ENCODE measurements around the gene GLIS1.
"Not testable (repeated sequence)": the region's sequence is repeated elsewhere in the genome, so short reads cannot be mapped to it uniquely, and the experiment has no call there.

Gene GLIS1

DNA sequence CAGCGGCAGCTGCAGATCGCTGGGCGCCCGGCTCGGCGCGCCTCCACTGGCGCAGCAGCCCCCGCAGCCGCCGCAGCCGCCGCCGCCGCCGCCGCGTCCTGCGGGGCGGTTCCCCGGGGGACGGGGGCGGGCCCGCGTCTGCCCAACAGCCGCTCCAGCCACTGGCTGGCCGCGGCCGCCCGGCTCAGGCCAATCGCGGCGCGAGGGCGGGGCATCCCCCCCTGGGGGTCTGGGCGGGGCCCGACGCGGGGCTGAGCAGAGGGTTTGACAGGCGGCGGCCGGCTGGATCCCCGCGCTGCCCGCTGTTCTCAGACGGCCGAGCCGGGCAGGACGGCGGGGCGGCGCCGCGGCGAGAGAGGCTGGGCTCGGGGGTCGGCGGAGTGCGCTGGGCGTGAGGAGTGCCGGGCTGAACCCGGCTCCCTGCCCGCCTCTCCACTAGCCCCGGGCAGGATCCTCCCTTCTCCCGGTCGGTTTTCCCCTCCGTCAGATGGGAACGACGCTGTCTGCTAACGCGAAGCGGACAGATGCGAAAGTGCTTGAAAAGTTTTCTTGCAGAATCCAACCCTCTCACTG, at the start of gene GLIS1:
GLIS1 (minus strand) TSS at position 56 of the 573 bp plus-strand sequence. CDS start 1,100 bp downstream, outside the sequence.
- DNase-seq = peak; percentile 76

DNA sequence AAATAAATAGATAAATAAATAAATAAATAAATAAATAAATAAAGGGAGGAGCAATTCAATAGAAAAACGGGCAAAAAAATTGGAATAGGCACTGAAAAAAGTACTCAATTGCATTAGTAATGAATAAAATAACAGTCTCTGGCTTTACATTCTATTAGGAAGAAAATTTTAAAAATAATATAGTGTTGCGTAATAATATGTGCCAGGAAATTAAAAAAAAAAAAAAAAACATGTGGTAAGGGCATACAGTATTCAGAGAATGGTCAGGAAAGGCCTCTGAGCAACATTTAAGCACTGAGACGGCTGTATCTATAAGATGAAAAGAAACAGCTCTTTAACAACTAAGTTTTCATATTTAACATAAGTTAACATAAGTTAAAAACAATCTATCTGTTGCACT, 48.7 kb upstream of the GLIS1 start:
- DNase-seq = no peak

DNA sequence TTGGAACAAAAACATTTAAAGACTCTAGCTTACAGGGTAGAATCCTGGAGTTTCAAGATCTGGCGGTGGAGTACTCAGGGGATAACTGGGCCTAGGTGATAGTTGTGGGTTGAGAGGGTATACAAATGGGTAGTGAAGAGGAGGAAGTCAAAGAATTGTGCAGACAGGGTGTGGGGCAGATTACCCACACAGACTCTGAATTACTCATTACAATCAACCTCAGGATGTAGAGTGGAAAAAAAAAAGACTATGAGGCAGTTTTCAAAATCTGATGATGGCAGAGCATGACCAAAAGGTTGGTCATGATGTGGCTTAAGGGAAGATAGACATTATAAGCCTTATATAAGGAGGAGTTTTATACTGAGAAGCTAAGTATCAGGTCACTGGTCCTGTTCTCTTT, 44.1 kb upstream of the GLIS1 start:
- no peak for DNase-seq

DNA sequence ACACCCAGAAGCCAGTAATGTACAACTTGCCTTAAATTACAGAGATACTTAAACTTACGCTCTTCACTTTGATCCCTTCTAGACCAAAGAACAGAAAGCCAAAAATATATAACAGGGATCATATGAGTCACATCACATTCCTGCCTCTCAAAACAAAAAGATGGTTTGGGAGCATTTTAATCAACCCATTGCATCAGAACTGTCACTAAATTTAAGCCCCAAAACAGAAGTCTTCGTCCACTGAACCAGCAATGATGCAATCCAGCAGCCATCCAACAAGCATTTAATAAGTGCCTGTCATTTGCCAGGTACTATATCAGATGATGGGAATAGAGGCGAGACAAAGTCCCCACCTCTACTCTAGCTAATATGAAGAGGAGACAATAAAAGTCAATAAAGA, 42.7 kb upstream of the GLIS1 start:
- no peak for DNase-seq

DNA sequence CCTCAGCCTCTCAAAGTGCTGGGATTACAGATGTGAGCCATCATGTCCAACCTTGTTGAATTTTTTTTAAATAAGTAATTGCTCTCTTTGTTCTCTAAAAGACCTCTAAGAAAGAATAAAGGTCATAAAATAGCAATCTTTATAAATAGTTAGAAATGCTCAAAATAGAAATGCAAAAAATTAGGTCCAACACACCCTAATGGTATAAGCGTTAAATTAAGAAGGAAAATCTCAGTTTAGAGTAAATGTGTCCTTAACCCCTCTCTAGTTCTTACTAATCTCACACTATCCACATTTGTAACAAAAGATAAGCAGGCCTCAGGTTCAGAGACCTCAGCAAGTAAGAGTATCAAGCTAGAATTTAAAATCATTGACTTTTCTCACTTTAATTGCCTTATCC, 38.3 kb upstream of the GLIS1 start:
- no peak for DNase-seq

DNA sequence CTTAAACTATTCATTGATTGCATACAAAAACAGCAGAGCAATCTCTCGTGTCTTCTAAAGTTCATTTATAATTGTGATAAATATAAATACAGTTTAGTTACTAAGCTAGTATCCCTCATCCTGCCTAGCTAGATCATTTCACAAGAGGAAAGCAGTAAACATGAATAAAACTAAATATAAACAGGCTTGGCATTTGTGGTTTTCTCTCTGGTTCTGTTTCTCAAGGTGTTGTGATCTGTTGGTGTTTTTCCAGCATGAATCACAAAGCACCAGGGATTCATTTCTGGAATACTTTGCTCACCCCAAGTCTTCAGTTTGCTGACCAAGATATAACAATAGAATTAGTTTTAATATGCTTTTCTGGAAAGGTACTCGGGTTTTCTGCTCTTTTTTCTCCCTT, 32.7 kb upstream of the GLIS1 start:
- DNase-seq = no peak

DNA sequence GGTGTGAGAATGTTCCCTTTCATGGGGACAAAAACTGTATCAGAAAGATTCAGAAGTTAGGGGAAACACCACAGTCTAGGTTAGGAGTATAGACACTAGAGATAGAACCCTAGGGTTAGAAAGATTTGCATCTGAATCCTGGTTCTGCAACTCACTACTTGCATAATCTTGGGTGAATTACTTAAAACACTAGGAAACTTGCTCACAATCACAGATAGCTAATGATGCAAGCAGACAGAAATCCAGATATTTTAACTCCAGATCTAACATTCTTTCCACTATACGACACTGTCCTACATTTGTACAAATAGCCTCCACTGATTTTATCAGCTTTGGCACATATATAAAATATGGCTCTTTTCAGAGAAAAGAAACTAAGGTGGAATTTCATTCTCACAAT, 30.8 kb upstream of the GLIS1 start:
- DNase-seq = no peak

DNA sequence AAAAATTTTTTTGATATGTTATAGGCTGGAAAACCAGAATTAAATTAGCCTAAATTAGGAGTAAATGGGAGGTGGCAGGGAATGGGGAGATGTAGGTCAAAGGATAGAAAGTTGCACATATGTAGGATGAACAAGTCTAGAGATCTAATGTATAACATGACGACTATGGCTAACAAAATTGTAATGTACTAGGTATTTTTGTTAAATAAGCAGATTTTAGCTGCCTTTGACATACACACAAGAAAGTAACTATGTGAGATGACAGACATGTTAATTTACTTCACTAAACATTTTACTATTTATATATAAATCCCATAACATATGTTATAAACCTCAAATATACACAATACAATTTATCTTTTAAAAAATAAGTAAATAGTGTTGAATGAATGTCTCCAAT, 30.2 kb upstream of the GLIS1 start:
- DNase-seq = no peak

DNA sequence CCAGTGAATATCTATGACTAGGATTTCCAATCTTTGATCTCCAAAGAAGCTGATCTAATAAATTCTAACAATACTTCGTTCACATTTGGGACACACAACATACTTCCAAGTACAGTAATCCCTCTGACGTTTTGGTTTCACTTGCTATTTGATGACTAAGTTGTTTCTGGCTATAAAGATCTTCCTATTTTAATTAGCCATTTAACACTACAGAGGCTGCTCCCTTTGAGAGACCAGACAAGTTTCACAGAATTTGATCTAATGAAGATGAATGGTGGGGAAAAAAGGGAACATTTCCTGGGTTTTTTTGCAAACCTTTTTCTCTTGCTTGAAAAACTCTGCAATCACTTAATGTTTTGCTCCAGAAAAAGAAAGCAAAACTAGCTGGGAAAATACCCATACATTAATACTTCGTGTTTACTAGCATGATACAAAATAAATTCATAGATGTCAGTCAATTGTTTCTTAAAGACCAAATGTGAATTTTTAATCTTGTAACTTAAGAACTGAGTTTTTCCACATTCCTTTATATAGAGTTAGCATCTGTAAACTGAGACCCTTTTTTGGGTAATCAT, 28.0 kb upstream of the GLIS1 start:
- no peak for DNase-seq

DNA sequence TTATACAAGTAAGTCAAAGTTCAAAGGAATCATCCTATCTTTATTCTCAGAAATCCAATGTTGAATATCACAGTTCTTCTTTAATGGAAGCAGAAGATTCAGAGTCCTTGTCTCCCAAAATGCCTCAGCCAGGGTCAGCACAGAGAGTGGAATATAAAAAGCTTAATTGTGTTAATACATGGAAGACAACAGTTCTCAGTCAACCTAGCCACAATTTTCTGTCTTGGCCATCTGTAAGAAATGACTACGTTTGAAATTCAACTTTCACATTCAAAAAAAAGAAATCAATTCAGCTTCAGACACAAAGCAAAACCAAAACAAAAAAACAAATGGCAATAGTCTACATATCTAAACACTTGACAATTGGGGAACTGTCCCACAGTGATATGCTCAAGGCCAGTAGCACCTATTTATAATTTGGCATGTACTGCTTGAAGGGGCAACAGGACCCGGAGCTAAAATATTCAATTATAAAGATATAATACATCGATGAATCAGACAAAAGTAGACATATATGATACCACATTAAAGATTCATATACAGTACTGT, 27.3 kb upstream of the GLIS1 start:
- DNase-seq = no peak

DNA sequence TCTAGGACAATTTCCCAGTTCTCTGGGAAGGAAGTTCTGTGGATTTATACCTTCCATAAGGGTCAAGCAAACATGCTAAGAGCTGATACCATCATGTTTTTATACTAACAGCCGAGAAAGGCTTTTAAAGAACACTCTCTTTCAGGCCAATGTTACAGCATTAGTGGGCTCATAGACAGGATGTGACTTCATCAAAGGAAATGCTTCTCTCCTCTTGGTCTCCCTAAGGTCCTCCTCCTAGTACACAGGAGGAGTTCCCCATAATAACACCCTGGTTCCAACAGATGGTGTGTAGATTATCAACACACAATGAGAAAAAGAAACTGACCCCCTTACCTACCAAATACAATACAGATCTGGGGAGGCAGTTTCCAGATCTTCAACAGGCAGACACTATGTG, 26.7 kb upstream of the GLIS1 start:
- DNase-seq = no peak

DNA sequence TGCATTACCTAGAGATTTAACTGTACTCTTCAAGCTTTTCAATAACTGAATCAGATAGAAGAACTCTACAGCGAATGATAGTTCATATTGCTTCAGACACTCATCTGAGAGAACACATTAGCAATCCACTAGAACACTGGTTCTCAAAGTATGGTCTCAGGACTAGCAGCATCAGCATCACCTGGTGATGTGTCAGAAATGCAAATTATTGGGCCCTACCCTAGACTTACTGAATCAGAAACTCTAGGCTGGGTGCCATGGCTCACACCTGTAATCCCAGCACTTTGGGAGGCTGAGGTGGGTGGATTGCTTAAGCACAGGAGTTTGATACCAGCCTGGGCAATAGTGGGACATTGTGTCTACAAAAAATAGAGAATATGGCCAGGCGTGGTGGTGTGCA, 24.9 kb upstream of the GLIS1 start:
- no peak for DNase-seq

DNA sequence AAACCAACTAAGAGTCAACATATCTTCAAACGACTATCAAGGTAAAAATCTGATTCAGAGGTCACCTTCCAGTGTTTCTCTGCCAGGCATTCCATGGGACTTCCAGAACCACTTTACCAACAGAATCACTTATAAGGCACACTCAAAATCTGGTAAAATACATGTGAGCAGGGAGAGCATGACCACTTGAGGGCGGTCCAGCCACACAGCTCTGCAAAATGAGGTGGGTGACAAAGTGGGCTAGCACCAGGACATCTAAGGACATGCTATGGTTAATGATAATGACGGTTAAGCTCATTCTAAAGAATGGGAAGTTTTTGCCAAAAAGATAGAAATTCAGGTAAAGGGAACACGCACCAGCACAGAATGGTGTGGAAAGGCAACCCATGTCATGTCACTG, 24.5 kb upstream of the GLIS1 start:
- no peak for DNase-seq

DNA sequence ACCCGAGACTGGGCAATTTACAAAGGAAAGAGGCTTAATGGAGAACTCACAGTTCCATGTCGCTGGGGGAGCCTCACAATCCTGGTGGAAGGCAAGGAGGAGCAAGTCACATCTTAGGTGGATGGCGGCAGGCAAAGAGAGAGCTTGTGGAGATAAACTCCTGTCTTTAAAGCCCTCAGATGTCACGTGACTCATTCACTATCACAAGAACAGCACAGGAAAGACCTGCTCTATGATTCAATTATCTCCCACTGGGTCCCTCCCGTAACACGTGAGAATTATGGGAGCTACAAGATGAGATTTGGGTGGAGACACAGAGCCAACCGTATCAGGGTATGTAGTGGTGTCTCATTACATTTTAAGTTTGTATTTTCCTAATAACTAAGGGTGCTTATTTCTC, 21.5 kb upstream of the GLIS1 start:
- DNase-seq = not testable (repeated sequence)

DNA sequence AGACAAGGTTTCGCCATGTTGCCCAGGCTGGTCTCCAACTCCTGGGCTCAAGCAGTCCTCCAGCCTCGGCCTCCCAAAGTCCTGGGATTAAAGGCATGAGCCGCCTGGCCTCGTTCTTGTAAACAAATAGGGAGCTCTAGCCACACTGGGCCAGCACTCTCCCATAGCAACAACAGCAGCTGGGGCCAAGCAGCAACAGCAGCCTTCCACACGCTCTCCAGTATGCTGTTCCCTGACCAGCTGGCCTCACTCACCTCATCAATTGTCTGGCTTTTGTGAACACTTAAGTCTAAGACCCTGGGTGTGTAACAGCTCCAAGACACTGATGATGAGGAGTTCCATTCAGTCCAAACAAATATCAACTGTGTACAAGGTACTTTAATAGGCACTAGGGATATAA, 16.9 kb upstream of the GLIS1 start:
- no peak for DNase-seq

DNA sequence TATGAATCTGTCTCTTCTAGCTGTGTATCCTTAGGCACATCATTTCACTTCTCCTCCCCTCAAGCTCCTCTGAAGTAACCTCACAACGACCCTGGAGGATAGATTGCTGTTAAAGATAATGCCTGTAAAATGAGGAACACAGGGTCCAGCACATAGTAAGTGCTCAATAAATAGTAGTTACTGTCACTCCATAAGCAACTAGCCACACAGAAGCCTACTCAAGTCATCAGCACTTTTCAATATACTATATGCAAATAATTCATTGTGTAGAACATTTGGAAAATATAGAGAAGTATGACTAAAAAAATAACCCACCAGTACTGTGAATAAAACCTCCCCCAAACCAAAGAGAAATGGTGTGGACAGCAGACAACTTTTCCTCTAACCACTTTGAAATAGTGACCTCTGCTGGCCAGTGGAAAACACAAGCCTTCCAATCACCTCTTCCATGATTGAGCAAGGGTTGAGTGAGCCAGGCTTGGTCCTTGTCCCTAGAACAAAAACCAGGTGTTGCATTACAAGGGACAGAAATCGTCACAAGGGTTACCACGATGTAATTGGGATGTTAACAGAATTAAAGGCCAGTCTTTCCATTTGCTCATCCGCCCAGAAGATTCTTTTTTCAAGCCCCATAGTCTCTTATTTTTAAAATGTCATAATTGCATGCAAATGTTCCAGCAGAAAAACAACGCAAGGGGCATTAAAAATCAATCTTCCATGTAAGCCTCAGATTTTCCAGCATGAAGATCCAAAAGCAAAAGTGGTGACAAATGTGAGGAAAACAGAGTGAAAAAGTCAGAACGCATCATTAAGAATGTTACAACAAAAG, 15.7 kb upstream of the GLIS1 start:
- DNase-seq = peak; percentile 47

DNA sequence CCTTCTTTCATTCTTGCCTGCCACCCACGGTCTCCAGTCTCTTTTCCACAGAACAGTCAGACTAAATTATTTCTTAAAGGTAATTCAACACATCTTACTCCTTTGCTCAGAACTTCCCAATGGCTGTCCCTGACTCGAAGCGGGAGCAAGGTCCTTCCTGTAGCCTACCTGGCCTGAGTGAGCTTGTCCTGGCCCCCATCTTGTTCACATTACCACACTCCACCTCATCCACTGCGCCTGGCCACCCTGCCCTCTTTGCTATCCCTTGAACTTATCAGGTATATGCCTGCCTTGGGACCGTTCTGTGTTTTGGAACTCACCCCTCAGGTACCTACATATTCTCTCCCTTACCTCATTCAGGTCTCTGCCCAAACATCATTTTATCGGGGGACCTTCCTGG, 13.3 kb upstream of the GLIS1 start:
- no peak for DNase-seq

DNA sequence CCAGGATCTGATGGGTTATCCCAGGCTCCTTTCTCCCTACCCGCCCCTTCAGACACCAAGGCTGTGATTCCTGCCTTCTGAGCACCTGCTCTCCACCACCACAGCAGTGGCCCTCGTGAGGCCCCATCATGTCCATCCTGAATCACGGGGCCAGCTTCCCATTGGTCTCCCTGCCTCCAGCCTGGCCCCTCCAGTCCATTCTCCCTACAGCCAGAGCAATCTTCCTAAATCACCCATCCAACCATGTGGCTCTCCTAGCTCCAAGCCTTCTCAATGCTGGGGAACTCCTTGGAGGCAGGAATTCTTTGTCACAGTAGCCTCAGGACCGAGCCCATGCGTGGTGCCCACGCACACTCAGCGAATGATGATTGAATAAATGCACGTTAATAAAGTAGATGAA, 8.9 kb upstream of the GLIS1 start:
- DNase-seq = no peak

DNA sequence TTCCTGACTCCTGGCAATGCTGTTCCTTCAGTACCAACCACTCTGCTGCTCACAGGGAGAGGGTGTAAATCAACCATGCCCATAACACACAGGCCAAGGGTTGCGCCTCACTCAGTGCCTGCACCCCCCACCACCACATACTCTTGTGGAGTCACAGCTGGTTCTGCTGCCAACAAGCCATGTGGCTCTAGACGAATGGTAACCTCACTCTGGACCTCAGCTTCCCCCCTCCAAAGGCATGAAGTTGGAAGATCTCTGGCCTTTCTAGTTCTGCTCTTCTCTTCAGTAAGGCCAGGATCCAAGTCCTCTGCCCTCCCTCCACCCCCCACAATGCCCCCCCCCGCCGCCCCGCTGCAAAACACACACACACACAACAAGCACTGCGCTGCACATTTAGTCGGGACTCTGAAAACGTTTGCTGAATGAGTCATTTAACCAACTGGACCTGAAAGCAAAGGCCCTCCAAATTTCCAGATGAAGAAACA, 1.7 kb upstream of the GLIS1 start:
- DNase-seq = no peak

DNA sequence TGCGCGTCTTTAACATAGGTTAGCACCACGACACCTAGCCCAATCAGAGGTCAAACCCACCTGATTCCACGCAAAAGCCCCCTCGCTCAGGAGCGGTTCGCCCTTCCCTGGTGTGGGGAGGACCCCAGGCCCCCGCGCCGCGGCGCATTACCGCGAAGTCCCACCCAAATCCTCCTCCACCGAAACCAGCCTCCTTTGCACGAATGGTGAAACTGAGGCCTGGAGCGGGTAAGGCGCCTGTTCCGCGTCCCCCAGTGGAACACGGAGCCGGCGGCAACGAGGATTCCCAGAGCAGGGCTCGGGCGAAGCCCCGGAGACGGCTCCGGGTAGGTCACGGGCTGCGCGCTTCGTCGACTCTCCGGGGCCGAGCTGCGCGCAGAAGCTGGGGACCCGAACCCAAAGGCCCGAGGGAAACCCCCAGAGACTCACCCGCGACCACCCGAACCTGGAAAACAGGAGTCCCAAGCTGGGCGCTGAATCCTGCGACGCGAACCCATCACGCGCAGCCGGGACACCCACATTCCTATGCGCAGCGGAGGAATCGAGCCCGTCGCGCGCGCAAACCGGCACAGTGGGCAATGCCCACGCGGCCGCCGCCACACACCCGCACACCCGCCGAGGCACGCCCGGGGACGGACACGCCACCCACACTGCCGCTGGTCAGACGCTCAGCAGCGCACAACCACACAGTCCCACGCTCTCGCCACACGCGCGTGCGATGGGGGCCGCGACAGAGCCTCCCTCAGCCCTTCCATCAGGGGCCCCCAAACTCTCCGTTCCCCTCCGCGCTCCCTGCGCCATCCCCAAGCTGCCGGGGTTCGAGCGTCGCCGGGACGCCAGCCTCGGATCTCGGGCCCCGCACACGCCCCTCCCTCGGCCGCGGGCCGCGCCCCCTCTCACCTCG, 507 bp downstream of the GLIS1 start:
- no peak for DNase-seq

DNA sequence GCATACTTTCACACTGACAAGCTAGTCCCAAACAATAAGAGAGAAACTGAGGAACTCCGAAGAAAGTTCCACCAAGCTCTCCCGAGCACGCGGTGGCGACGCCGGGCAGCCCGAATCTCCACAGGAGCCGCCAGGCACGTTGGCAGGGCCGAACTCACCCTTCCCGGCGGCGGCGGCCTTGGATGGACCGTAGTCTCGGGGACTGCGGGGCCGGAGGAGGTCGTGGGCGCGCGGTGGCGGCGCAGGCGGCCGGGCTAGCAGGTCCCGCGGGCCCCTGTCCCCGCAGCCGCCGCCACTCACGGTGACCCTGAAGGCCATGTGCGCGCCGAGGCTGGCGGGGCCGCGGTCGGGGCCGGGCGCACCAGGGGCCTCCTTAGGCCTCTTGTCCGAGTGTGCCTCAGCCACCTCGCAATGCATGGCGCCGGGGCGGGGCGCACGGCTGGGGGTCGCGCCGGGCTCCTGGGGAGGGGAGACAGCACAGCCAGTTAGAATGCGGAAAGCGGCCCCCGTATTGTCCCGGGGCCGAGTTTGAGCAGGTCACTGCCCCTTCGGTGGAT, 1.2 kb downstream of the GLIS1 start:
- DNase-seq = no peak

DNA sequence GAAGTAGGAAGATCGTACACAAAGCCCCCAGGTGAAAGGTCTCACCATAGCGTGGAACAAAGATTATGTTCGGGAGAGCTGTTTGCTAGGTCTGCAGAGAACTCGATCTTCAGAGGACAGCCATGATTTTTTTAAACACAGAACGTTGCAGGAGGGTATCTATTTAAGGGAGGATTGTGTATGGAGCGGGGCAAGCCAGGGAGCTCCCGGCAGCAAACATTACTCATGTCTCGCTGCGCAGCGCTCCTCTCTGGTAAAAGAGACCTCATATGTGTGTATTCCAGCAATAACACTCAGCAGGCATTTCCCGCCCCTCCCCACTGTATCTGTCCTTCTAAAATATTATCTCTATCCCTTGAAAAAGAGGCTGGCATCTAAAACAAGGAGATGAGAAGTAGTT, 2.7 kb downstream of the GLIS1 start:
- DNase-seq = no peak

DNA sequence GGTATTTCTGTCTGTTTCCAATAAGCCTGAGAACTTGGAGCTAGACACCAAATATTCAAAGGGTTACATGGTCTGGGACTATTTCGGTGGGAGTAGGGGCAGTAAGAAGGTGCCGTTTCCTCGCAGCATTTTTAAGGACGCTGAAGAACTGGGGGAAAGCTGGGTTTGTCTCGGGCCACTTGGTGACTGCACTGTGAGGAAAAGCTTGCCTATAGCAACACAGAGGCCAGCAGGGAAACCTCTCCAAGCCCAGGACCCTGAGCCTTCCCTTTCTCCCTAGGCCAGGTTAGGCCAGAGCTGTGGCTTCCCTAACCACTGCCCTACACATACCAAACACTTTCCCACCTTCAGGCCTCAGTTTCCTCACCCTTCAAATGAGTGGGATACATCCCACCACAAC, 3.3 kb downstream of the GLIS1 start:
- DNase-seq = no peak

Data from NCI-H2029 (cell line).